IMR-90 (cell line): Measurements from ENCODE around the gene GOT2.

Experiments used
- BHLHE40 ChIP-seq: fragments of 150-350 bp; IDR thresholded peaks from 2 replicates; pipeline ENCODE4 v1.6.1; 2016; ENCODE audit warnings: mild to moderate bottlenecking, low read depth, low read length
- CHD1 ChIP-seq: IDR thresholded peaks from 2 replicates; pipeline ENCODE4 v1.6.1; 2012; ENCODE audit warnings: low read depth, low read length, improper control_type of control experiment
- MXI1 ChIP-seq: IDR thresholded peaks from 2 replicates; pipeline ENCODE4 v1.6.1; 2012; ENCODE audit warnings: low read depth, mild to moderate bottlenecking, low read length, moderate library complexity, borderline replicate concordance
- POLR2A ChIP-seq: IDR thresholded peaks from 2 replicates; pipeline ENCODE4 v1.6.1; 2012; ENCODE audit warnings: mild to moderate bottlenecking, low read depth, low read length
- SMC3 ChIP-seq: fragments of 150-350 bp; IDR thresholded peaks from 2 replicates; pipeline ENCODE4 v1.6.1; 2016; ENCODE audit warnings: low read depth, mild to moderate bottlenecking, antibody characterized with exemption, low read length, moderate library complexity
- TF ChIP-seq, protein P1 (sequence below): conservative IDR thresholded peaks from 2 replicates; pipeline ENCODE4 v1.5.1; 2012; ENCODE audit warnings: mild to moderate bottlenecking, low read depth, low read length, improper control_type of control experiment
- TF ChIP-seq, protein P2 (sequence below): fragments of 150-350 bp; IDR thresholded peaks from 2 replicates; pipeline ENCODE4 v1.6.1; 2017; ENCODE audit warnings: mild to moderate bottlenecking, antibody characterized with exemption, low read length, low read depth

DNA sequence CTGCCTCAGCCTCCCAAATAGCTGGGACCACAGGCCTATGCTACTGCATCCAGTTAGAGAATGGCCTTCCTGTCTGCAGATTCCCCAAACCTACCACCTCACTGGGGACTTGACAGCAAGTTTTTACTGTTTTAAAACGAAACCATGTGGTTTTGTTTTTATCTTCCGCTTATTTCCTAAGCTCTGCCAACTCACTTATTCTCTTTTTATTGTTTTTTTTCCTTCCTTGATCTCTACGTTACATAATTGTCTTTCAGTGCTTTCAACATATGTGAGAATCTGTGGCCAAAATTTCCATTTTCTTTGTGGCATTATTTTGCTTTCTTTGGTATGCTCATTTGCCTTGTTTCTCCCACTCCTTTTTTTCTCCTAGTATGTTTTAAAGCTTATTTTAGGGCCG lies 35.0 kb downstream of the GOT2 start:
- TF ChIP-seq, protein P1, sequence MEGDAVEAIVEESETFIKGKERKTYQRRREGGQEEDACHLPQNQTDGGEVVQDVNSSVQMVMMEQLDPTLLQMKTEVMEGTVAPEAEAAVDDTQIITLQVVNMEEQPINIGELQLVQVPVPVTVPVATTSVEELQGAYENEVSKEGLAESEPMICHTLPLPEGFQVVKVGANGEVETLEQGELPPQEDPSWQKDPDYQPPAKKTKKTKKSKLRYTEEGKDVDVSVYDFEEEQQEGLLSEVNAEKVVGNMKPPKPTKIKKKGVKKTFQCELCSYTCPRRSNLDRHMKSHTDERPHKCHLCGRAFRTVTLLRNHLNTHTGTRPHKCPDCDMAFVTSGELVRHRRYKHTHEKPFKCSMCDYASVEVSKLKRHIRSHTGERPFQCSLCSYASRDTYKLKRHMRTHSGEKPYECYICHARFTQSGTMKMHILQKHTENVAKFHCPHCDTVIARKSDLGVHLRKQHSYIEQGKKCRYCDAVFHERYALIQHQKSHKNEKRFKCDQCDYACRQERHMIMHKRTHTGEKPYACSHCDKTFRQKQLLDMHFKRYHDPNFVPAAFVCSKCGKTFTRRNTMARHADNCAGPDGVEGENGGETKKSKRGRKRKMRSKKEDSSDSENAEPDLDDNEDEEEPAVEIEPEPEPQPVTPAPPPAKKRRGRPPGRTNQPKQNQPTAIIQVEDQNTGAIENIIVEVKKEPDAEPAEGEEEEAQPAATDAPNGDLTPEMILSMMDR, result no peak
- TF ChIP-seq, protein P2, sequence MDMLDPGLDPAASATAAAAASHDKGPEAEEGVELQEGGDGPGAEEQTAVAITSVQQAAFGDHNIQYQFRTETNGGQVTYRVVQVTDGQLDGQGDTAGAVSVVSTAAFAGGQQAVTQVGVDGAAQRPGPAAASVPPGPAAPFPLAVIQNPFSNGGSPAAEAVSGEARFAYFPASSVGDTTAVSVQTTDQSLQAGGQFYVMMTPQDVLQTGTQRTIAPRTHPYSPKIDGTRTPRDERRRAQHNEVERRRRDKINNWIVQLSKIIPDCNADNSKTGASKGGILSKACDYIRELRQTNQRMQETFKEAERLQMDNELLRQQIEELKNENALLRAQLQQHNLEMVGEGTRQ, result no peak
- TF ChIP-seq CHD1 (no peak), BHLHE40 (no peak), MXI1 (no peak), SMC3 (no peak), POLR2A (no peak)
